GM12891 (cell line): ENCODE results near the gene STX5.
A peak's percentile ranks its signal among the peaks of the same experiment; 100 is the strongest.

Experiments used
- SPI1 ChIP-seq: IDR thresholded peaks from 2 replicates; pipeline ENCODE4 v1.6.1; 2011; ENCODE audit warnings: low read depth, low read length, control low read depth
- TAF1 ChIP-seq: IDR thresholded peaks from 2 replicates; pipeline ENCODE4 v1.6.1; 2011; ENCODE audit warnings: low read depth, low read length, control low read depth

- TF ChIP-seq SPI1 (peak; percentile 49; the same call in 1 of the 2 replicates), TAF1 (no peak)
Measured at GRCh38 chr11:62857541-62857982, 25.7 kb upstream of the STX5 start.
